Urinary bladder (tissue), 4 donors: ENCODE data around the gene ALDH3B2. TPM values are rescaled to one million over a fixed set of nuclear protein-coding genes. Genes with fewer than 3 reads are reported as not detected.
"Not testable (repeated sequence)": the region's sequence is repeated elsewhere in the genome, so short reads cannot be mapped to it uniquely, and the experiment has no call there.

ENCODE experiments used
- DNase-seq: peaks from one replicate; pipeline ENCODE4 v3.0.0-alpha.2; 2015; ENCODE audit errors: extremely low spot score
- H3K27ac ChIP-seq: one replicate; pipeline ENCODE4 v1.5.1; 2013; ENCODE audit warnings: low read depth, mild to moderate bottlenecking, moderate library complexity
- H3K36me3 ChIP-seq: one replicate; pipeline ENCODE4 v1.6.1; 2013; ENCODE audit warnings: mild to moderate bottlenecking, moderate library complexity; ENCODE audit not compliant: insufficient read depth
- H3K4me1 ChIP-seq: one replicate; pipeline ENCODE4 v1.6.1; 2013; ENCODE audit warnings: mild to moderate bottlenecking, moderate library complexity; ENCODE audit not compliant: insufficient read depth
- H3K4me3 ChIP-seq: one replicate; pipeline ENCODE4 v1.5.1; 2013; ENCODE audit warnings: low read depth, low read length
- WGBS: extraction: QIAGEN DNeasy Blood & Tissue Kit; methylation state at CpG from one replicate; pipeline ENCODE4 v1.1.7; 2013; 5-methylcytosine and 5-hydroxymethylcytosine counted together
- polyA plus RNA-seq: library from polyadenylated mRNA; stranded (reverse); fragments of 200-250 nt; gene quantifications from one replicate; pipeline ENCODE4 v1.2.3, GENCODE V29; 2013
- total RNA-seq: library from RNA; depleted of rRNA; stranded (reverse); fragments of >200 nt; gene quantifications from one replicate; pipeline ENCODE4 v1.2.3, GENCODE V29; 2014
- donor health status: healthy with polysubstance abuse.
- donor health status: healthy.

Gene ALDH3B2
- total RNA-seq (2.6 TPM), polyA plus RNA-seq (1.7 TPM)

GRCh38 chr11:67674442-67674871 lies at the start of gene ALDH3B2:
ALDH3B2 (minus strand) TSS chr11:67674623; CDS start chr11:67666935, 7,688 bp downstream.
- 75% methylated on average over 8 of the region's 8 CpGs for WGBS
- Histone ChIP-seq H3K4me1 (no peaks in the 10 kb centered on the region), H3K27ac (no peak within 1 kb of the TSS), H3K36me3 (no peaks in the 10 kb centered on the region), H3K4me3 (no peak within 1 kb of the TSS)
- DNase-seq = peak; percentile 70

DNA sequence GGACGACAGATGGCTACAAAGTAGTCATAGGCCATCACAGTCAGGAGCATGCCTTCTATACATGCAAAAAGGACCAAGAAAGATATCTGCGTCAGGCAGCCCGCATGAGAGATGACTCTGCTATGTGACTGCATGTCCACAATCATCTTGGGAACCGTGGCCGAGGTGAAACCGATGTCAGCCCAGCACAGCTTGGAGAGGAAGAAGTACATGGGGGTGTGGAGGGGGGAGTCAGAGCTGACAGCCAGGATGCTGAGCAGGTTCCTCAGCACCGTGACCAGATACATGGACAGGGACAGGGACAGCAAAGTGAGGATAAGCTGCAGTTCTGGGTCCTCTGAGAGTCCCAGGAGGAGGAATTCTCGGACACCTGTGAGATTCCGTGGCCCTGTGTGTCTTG lies 48.6 kb upstream of the ALDH3B2 start:
- 87% methylated on average over 9 of the region's 9 CpGs for WGBS
- H3K36me3 ChIP-seq, H3K4me1 ChIP-seq: not testable (repeated sequence)

DNA sequence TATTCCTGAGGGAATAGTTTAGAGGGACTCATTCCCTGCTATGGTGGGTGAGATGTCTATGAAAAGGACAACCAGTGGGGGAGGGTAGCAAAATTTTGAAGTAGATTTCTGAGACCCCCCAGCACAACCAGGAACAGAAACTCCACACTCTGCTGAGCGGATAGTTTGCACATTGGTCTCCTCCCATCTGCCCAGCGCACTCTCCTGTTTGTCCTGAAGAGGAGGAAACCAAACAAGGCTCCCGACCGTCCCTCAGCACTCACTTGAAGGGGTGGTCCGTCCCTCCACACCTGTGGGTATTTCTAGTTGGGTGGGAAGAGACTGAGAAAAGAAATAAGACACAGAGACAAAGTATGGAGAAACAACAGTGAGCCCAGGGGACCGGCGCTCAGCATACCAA lies 41.8 kb upstream of the ALDH3B2 start:
- H3K4me3 ChIP-seq, DNase-seq, H3K36me3 ChIP-seq, H3K4me1 ChIP-seq, H3K27ac ChIP-seq: not testable (repeated sequence)
- WGBS = 70% methylated on average over 7 of the region's 7 CpGs

More for the DNA sequence above, 48.6 kb upstream of the ALDH3B2 start:
- not testable (repeated sequence) for H3K27ac ChIP-seq, DNase-seq, H3K4me3 ChIP-seq

- not testable (repeated sequence) for H3K4me3 ChIP-seq, H3K4me1 ChIP-seq, H3K27ac ChIP-seq, H3K36me3 ChIP-seq, DNase-seq
- WGBS = 78% methylated on average over 17 of the region's 17 CpGs
Measured at GRCh38 chr11:67715801-67716200, 41.4 kb upstream of the ALDH3B2 start.

DNA sequence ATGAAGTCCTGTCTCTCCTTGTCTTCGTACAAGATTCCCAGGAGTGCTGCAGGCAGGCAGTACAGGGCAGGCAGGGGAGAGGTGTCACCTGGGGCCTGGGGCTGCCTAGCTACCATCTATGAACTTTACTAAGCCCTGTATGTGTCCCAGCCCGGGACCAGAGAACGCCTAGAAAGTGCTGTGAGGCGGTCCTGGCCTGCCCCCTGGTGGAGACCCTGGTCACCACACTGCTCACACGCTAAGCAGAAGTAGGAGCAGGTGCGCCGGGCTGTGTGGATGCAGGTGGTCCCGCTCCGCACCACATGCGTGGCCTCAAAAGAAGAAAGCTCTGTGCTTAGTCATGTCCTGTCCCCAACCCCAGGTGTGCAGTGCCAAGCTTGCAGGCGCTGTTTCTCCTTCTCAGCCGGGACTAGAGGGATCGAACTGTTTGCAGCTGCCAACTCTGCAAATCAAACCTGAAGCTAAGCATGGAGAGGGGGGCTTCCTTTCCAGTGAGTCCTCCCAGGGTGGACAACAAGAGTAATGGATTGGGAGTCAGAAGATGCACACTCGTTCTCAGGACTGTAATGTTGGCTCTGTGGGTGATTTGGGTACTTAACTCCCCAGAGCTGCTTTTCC lies 39.6 kb upstream of the ALDH3B2 start:
- H3K27ac ChIP-seq, H3K36me3 ChIP-seq, DNase-seq, H3K4me3 ChIP-seq, H3K4me1 ChIP-seq: not testable (repeated sequence)
- 16% methylated on average over 8 of the region's 14 CpGs for WGBS

- H3K36me3 ChIP-seq, H3K4me3 ChIP-seq: not testable (repeated sequence)
Measured at GRCh38 chr11:67711676-67712075, 37.3 kb upstream of the ALDH3B2 start.

GRCh38 chr11:67711212-67711611 lies 36.8 kb upstream of the ALDH3B2 start:
- not testable (repeated sequence) for H3K27ac ChIP-seq, H3K4me3 ChIP-seq, H3K36me3 ChIP-seq, H3K4me1 ChIP-seq, DNase-seq
- 4% methylated on average over 30 of the region's 31 CpGs for WGBS

More at GRCh38 chr11:67711676-67712075, 37.3 kb upstream of the ALDH3B2 start:
- H3K4me1 ChIP-seq, DNase-seq, H3K27ac ChIP-seq: not testable (repeated sequence)
- WGBS = 8% methylated on average over 43 of the region's 46 CpGs

DNA sequence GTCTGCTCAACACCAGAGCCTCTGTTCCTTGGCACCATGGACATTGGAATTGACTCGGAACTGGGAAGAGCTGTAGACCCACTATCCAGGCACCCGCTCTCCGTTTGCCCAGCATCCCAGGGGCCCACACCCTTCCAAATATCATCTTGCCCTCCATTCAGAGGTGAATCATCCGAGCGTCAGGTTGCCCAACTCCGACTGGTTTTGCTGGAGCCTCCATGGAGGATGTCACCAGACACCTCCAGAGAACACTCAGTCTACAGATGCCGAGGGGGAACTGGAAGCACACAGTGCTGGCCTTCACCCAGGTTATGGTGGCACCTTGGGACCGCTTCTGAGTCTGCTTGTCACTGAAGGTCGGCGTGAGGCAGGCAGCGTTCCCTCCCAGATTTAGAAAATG lies 35.4 kb upstream of the ALDH3B2 start:
- not testable (repeated sequence) for H3K4me3 ChIP-seq
- 94% methylated on average over 11 of the region's 11 CpGs for WGBS

DNA sequence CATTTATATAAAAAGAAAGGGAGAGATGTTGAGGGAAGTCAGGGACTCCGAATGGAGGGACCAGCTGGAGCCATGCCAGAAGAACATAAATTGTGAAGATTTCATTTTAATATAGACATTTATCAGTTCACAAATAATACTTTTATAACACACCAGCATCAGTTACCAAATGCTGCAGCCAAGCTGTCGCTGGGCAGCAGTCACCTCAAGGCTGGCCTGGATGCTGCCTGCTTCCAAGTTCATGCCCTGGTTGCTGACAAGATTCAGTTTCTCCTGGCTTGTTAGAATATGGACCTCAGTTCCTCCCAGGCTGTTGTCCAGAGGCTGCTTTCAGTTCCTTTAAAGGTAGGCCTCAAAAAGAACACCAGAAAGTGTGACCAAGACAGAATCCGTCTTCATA lies 30.8 kb upstream of the ALDH3B2 start:
- no peak overlapping the region for H3K4me3 ChIP-seq
- DNase-seq = no peak
- H3K4me1 ChIP-seq = no peaks in the 10 kb centered on the region
- WGBS = 77% methylated on average over 3 of the region's 3 CpGs
- H3K27ac ChIP-seq = no peak overlapping the region
- no peaks in the 10 kb centered on the region for H3K36me3 ChIP-seq

More for the DNA sequence above, 35.4 kb upstream of the ALDH3B2 start:
- not testable (repeated sequence) for H3K27ac ChIP-seq, DNase-seq, H3K4me1 ChIP-seq, H3K36me3 ChIP-seq

DNA sequence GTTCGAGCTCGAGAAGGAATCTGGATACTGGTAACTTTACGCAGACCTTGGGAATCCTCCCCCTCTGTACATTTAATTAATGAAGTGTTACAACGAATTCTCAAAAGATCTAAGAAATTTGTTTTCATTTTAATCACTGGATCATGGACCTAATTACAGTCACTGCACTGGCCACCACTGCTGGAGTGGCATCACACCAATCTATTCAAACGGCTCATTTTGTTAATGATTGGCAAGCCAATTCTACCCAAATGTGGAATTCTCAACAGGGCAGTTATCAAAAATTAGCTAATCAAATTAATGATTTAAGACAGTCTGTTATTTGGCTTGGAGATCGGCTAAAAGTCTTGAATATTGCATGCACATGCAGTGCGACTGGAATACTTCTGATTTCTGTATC lies 30.1 kb upstream of the ALDH3B2 start:
- Histone ChIP-seq H3K4me1 (no peaks in the 10 kb centered on the region), H3K27ac (no peak overlapping the region), H3K36me3 (no peaks in the 10 kb centered on the region), H3K4me3 (no peak overlapping the region)
- DNase-seq = no peak
- 89% methylated on average over 7 of the region's 7 CpGs for WGBS

DNA sequence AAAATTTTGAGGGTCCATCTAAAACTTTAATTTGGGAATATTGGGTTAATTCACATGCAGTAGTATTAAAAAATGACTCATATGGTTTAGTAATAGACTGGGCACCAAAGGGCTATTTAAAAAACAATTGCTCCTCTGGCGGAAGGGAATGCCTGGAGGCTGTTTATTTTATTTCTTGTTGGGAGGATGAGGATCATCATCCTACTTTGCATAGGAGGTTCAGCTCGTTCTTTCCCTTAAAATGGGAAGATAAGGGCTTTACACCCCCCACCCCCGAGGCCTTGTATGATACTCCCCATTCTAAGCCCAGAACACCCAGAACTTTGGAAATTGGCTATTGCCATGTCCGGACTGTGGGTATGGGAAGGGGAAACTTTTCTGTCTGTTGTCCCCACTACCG lies 29.3 kb upstream of the ALDH3B2 start:
- DNase-seq, H3K36me3 ChIP-seq, H3K27ac ChIP-seq, H3K4me1 ChIP-seq, H3K4me3 ChIP-seq: not testable (repeated sequence)
- 59% methylated on average over 5 of the region's 5 CpGs for WGBS

DNA sequence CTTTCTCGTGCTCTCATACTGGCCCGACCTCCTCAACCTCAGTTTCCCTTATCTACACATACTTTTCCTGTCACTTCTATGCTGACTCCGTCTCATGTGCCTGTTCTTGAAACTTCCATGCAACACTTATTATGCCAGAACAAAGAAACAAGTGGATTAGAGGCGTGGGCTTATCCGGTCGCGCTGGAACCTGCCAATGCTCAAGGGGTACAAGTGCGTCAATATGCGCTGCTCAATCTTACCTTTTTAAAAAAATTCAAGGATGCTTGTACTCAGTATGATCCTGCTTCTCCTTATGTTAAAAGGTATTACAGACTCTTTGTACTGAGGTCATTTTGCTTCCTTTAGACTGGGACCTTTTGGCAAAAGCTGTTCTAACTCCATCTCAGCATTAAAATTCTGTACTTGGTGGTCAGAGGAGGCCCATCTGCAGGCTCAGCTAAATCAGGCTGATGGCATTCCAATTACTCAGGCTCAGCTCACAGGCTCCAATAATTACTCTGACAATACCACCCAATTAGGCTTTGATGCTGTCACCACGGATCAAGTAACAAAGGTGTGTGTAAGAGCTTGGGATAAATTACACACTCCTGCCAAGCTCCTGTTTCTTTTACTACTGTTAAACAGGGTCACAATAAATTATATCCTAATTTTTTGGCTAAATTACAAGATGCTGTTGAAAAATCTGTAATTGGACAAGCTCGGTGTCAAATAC lies 26.3 kb upstream of the ALDH3B2 start:
- no peaks in the 10 kb centered on the region for H3K36me3 ChIP-seq
- no peak overlapping the region for H3K27ac ChIP-seq
- WGBS = 85% methylated on average over 11 of the region's 11 CpGs
- H3K4me3 ChIP-seq = no peak overlapping the region
- no peaks in the 10 kb centered on the region for H3K4me1 ChIP-seq
- no peak for DNase-seq

- Histone ChIP-seq H3K27ac (no peak overlapping the region), H3K36me3 (no peaks in the 10 kb centered on the region), H3K4me3 (no peak overlapping the region), H3K4me1 (no peaks in the 10 kb centered on the region)
- WGBS = 40% methylated on average over 10 of the region's 10 CpGs
- DNase-seq = no peak
Measured at GRCh38 chr11:67700141-67700540, 25.7 kb upstream of the ALDH3B2 start.

DNA sequence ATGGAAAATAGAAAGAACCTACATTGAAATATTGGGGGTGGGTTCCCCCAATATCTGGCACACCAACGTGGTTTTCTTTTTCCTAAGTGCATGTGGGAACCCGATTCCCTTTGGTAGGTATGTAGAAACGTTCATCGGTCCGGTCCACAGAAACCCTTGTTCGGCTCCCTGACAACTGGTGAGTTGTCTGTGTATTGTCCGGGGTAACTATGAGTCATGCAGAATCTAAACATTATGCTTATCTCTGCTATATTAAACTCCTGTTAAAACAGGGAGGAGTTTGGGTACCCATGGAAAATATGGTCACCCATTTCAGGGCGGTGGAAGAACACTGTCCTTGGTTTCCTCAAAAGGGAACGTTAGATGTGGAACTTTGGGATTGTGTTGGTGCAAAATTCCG lies 25.1 kb upstream of the ALDH3B2 start:
- no peak overlapping the region for H3K27ac ChIP-seq
- WGBS = 35% methylated on average over 10 of the region's 10 CpGs
- H3K4me1 ChIP-seq = no peaks in the 10 kb centered on the region
- no peak overlapping the region for H3K4me3 ChIP-seq
- no peak for DNase-seq
- H3K36me3 ChIP-seq = no peaks in the 10 kb centered on the region
